HG02763 (cell line): ENCODE measurements around the gene EVPL.
A peak's percentile ranks its signal among the peaks of the same experiment; 100 is the strongest.
"Not testable (repeated sequence)": the region's sequence is repeated elsewhere in the genome, so short reads cannot be mapped to it uniquely, and the experiment has no call there.

Experiments
- ATAC-seq: cut with Tn5 transposase; IDR thresholded peaks from one replicate; pipeline ENCODE4 v1.9.1; 2021; ENCODE audit warnings: mild to moderate bottlenecking, moderate library complexity; ENCODE audit not compliant: unreplicated experiment

EVPL gene

GRCh38 chr17:76027159-76027839, at the start of gene EVPL:
TSS of gene EVPL (minus strand) at chr17:76027306. CDS start at chr17:76027198, 108 bp downstream.
- ATAC-seq: no peak

- ATAC-seq: no peak
These were observed 49.1 kb upstream of the EVPL start for GRCh38 chr17:76076146-76076764.

GRCh38 chr17:76075364-76076145, 48.4 kb upstream of the EVPL start:
- ATAC-seq: no peak

GRCh38 chr17:76074390-76075363, 47.6 kb upstream of the EVPL start, which contains the start of gene GALR2:
TSS of gene GALR2 (plus strand) at chr17:76074781. CDS start at chr17:76074884, 103 bp downstream.
- no peak for ATAC-seq

- peak; percentile 92 for ATAC-seq
These were observed 45.2 kb upstream of the EVPL start, which contains the start of gene SRP68 for GRCh38 chr17:76072148-76072858. TSS of gene SRP68 (minus strand) at chr17:76072517. CDS start at chr17:76072491, 26 bp downstream.

- ATAC-seq: no peak
These were observed 44.5 kb upstream of the EVPL start for GRCh38 chr17:76071531-76072147.

GRCh38 chr17:76065775-76066174, 38.7 kb upstream of the EVPL start:
- no peak for ATAC-seq

- no peak for ATAC-seq
These were observed 36.9 kb upstream of the EVPL start for GRCh38 chr17:76063875-76064546.

GRCh38 chr17:76058264-76058663, 31.2 kb upstream of the EVPL start:
- ATAC-seq: not testable (repeated sequence)

- no peak for ATAC-seq
These were observed 29.8 kb upstream of the EVPL start for GRCh38 chr17:76056882-76057281.

- ATAC-seq: no peak
These were observed 27.0 kb upstream of the EVPL start for GRCh38 chr17:76054112-76054476.

GRCh38 chr17:76053246-76054111, 26.4 kb upstream of the EVPL start:
- no peak for ATAC-seq

- no peak for ATAC-seq
These were observed 24.5 kb upstream of the EVPL start for GRCh38 chr17:76051561-76051960.

GRCh38 chr17:76050538-76051467, 23.7 kb upstream of the EVPL start:
- ATAC-seq: no peak

GRCh38 chr17:76049836-76050537, 22.9 kb upstream of the EVPL start:
- no peak for ATAC-seq

GRCh38 chr17:76049239-76049638, 22.1 kb upstream of the EVPL start:
- ATAC-seq: no peak
